K562 (cell line): ENCODE data around the gene INCENP. TPM values are rescaled to one million over a fixed set of nuclear protein-coding genes. Genes with fewer than 3 reads are reported as not detected.

Experiments
- ATF1 ChIP-seq, 2 experiments: fragments of 450-650 bp in 1 of 2; IDR thresholded peaks; 2 replicates each; pipeline ENCODE4 v1.6.1; 2016; ENCODE audit warnings: missing compliant biosample characterization in 1 of 2, missing genetic modification characterization in 1 of 2
- CEBPB ChIP-seq: fragments of 450-650 bp; IDR thresholded peaks from 2 replicates; pipeline ENCODE4 v1.6.1; 2016; ENCODE audit warnings: missing genetic modification characterization, missing compliant biosample characterization
- EHMT2 ChIP-seq: fragments of 450-650 bp; IDR thresholded peaks from 2 replicates; pipeline ENCODE4 v1.6.1; 2018; ENCODE audit warnings: antibody characterized with exemption
- KDM2B ChIP-seq: fragments of 250-450 bp; sonication (Bioruptor Pico); IDR thresholded peaks from 2 replicates; pipeline ENCODE4 v1.8.0; 2021; ENCODE audit warnings: mild to moderate bottlenecking, moderate library complexity
- NCOA2 ChIP-seq, 2 experiments: fragments of 450-650 bp; IDR thresholded peaks; 2 replicates each; pipeline ENCODE4 v1.6.1; 2018; ENCODE audit warnings: mild to moderate bottlenecking in 2 of 2, moderate library complexity in 1 of 2; ENCODE audit not compliant: partially characterized antibody in 2 of 2
- SMAD4 ChIP-seq: fragments of 250-450 bp; sonication (Bioruptor Pico); conservative IDR thresholded peaks from 2 replicates; pipeline ENCODE4 v1.8.0; 2021; ENCODE audit warnings: inconsistent platforms, mild to moderate bottlenecking, moderate library complexity
- SMARCC2 ChIP-seq: fragments of 450-650 bp; IDR thresholded peaks from 2 replicates; pipeline ENCODE4 v1.6.1; 2017; ENCODE audit warnings: antibody characterized with exemption, moderate library complexity, mild to moderate bottlenecking, low read depth
- ZBTB8A ChIP-seq: fragments of 450-650 bp; IDR thresholded peaks from 2 replicates; pipeline ENCODE4 v1.6.1; 2018; ENCODE audit warnings: mild to moderate bottlenecking, moderate library complexity; ENCODE audit not compliant: partially characterized antibody
- ZNF311 ChIP-seq: fragments of 250-450 bp; sonication (Bioruptor Pico); IDR thresholded peaks from 2 replicates; pipeline ENCODE4 v1.4.0; 2020; ENCODE audit warnings: mild to moderate bottlenecking, moderate library complexity
- polyA plus RNA-seq, 8 experiments: library from polyadenylated mRNA; depleted of rRNA in 4 of 8; stranded (reverse) in 5 of 8; unstranded in 3 of 8; fragments of >200 nt; fragmentation: Nextera tagmentation in 2 of 8; fragmentation: Illumina TruSeq in 1 of 8; extraction: Ambion mirVana in 2 of 8; extraction: Trizol in 1 of 8; gene quantifications; 2 replicates each; pipeline versions ENCODE4 v1.2.1 to v1.2.3, GENCODE V29; 2011 to 2014; ENCODE audit warnings: inconsistent platforms in 1 of 8, missing spikeins in 1 of 8
- total RNA-seq, 7 experiments: library from RNA; depleted of rRNA in 6 of 7; stranded (reverse); fragments of >200 nt in 6 of 7; fragmentation: Illumina TruSeq in 2 of 7; extraction: Trizol in 2 of 7; gene quantifications; 2 replicates each; pipeline versions ENCODE4 v1.2.1 to v1.2.3, GENCODE V29; 2011 to 2021; ENCODE audit warnings: low replicate concordance in 1 of 7
- TF ChIP-seq, protein P1 (sequence below): fragments of 450-650 bp; IDR thresholded peaks from 2 replicates; pipeline ENCODE4 v1.6.1; 2016; ENCODE audit warnings: mild to moderate bottlenecking, moderate library complexity
- TF ChIP-seq, protein P2 (sequence below): fragments of 450-650 bp; IDR thresholded peaks from 2 replicates; pipeline ENCODE4 v1.6.1; 2016
- TF ChIP-seq, protein P3 (sequence below), 2 experiments: fragments of 450-650 bp; IDR thresholded peaks; 2 replicates each; pipeline ENCODE4 v1.6.1; 2018; ENCODE audit warnings: mild to moderate bottlenecking in 2 of 2, low read depth in 1 of 2; ENCODE audit not compliant: partially characterized antibody in 2 of 2

The INCENP gene
- total and polyA plus RNA-seq, 9 of the 15 experiments (the other 6 are each of a cell fraction or from before 2014, with no cell fraction given), result 1.1 to 97.9 (median 28.2) TPM

DNA sequence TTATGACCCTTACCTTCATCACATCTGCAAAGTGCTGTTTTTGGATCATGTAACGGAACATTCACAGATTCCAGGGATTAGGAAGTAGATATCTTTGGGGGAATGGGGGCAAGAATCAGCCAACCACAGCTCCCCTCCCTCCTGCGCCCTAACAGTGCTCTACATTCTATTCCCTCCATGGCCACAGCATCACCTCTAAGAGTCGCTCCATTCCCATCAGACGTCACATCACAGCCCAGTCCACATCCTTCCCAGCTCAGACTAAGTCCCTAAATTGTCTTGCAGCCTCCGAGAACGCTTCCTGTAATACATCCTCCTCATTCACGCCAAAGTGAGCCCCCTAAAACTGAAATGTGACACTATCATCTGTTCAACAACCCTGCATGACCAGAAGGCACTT, 72.1 kb downstream of the INCENP start (continued):
- TF ChIP-seq NCOA2 (IDR thresholded peaks at IDR 0.05; ENCODE audit: partially characterized antibody in 2 of 2) (no peak), SMARCC2 (no peak), ATF1 (CRISPR knock-in tag; IDR thresholded peaks at IDR 0.05) (no peak), ATF1 (tag; IDR thresholded peaks at IDR 0.05) (peak; percentile 72), ZBTB8A (no peak), ZNF311 (CRISPR knock-in tag) (no peak), CEBPB (tag) (no peak), EHMT2 (peak; percentile 76), SMAD4 (CRISPR knock-in tag) (no peak), KDM2B (CRISPR knock-in tag) (no peak)
- TF ChIP-seq, protein P1, sequence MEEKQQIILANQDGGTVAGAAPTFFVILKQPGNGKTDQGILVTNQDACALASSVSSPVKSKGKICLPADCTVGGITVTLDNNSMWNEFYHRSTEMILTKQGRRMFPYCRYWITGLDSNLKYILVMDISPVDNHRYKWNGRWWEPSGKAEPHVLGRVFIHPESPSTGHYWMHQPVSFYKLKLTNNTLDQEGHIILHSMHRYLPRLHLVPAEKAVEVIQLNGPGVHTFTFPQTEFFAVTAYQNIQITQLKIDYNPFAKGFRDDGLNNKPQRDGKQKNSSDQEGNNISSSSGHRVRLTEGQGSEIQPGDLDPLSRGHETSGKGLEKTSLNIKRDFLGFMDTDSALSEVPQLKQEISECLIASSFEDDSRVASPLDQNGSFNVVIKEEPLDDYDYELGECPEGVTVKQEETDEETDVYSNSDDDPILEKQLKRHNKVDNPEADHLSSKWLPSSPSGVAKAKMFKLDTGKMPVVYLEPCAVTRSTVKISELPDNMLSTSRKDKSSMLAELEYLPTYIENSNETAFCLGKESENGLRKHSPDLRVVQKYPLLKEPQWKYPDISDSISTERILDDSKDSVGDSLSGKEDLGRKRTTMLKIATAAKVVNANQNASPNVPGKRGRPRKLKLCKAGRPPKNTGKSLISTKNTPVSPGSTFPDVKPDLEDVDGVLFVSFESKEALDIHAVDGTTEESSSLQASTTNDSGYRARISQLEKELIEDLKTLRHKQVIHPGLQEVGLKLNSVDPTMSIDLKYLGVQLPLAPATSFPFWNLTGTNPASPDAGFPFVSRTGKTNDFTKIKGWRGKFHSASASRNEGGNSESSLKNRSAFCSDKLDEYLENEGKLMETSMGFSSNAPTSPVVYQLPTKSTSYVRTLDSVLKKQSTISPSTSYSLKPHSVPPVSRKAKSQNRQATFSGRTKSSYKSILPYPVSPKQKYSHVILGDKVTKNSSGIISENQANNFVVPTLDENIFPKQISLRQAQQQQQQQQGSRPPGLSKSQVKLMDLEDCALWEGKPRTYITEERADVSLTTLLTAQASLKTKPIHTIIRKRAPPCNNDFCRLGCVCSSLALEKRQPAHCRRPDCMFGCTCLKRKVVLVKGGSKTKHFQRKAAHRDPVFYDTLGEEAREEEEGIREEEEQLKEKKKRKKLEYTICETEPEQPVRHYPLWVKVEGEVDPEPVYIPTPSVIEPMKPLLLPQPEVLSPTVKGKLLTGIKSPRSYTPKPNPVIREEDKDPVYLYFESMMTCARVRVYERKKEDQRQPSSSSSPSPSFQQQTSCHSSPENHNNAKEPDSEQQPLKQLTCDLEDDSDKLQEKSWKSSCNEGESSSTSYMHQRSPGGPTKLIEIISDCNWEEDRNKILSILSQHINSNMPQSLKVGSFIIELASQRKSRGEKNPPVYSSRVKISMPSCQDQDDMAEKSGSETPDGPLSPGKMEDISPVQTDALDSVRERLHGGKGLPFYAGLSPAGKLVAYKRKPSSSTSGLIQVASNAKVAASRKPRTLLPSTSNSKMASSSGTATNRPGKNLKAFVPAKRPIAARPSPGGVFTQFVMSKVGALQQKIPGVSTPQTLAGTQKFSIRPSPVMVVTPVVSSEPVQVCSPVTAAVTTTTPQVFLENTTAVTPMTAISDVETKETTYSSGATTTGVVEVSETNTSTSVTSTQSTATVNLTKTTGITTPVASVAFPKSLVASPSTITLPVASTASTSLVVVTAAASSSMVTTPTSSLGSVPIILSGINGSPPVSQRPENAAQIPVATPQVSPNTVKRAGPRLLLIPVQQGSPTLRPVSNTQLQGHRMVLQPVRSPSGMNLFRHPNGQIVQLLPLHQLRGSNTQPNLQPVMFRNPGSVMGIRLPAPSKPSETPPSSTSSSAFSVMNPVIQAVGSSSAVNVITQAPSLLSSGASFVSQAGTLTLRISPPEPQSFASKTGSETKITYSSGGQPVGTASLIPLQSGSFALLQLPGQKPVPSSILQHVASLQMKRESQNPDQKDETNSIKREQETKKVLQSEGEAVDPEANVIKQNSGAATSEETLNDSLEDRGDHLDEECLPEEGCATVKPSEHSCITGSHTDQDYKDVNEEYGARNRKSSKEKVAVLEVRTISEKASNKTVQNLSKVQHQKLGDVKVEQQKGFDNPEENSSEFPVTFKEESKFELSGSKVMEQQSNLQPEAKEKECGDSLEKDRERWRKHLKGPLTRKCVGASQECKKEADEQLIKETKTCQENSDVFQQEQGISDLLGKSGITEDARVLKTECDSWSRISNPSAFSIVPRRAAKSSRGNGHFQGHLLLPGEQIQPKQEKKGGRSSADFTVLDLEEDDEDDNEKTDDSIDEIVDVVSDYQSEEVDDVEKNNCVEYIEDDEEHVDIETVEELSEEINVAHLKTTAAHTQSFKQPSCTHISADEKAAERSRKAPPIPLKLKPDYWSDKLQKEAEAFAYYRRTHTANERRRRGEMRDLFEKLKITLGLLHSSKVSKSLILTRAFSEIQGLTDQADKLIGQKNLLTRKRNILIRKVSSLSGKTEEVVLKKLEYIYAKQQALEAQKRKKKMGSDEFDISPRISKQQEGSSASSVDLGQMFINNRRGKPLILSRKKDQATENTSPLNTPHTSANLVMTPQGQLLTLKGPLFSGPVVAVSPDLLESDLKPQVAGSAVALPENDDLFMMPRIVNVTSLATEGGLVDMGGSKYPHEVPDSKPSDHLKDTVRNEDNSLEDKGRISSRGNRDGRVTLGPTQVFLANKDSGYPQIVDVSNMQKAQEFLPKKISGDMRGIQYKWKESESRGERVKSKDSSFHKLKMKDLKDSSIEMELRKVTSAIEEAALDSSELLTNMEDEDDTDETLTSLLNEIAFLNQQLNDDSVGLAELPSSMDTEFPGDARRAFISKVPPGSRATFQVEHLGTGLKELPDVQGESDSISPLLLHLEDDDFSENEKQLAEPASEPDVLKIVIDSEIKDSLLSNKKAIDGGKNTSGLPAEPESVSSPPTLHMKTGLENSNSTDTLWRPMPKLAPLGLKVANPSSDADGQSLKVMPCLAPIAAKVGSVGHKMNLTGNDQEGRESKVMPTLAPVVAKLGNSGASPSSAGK, result no peak
- TF ChIP-seq, protein P2, sequence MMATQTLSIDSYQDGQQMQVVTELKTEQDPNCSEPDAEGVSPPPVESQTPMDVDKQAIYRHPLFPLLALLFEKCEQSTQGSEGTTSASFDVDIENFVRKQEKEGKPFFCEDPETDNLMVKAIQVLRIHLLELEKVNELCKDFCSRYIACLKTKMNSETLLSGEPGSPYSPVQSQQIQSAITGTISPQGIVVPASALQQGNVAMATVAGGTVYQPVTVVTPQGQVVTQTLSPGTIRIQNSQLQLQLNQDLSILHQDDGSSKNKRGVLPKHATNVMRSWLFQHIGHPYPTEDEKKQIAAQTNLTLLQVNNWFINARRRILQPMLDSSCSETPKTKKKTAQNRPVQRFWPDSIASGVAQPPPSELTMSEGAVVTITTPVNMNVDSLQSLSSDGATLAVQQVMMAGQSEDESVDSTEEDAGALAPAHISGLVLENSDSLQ, result peak; percentile 46
- TF ChIP-seq, protein P3, sequence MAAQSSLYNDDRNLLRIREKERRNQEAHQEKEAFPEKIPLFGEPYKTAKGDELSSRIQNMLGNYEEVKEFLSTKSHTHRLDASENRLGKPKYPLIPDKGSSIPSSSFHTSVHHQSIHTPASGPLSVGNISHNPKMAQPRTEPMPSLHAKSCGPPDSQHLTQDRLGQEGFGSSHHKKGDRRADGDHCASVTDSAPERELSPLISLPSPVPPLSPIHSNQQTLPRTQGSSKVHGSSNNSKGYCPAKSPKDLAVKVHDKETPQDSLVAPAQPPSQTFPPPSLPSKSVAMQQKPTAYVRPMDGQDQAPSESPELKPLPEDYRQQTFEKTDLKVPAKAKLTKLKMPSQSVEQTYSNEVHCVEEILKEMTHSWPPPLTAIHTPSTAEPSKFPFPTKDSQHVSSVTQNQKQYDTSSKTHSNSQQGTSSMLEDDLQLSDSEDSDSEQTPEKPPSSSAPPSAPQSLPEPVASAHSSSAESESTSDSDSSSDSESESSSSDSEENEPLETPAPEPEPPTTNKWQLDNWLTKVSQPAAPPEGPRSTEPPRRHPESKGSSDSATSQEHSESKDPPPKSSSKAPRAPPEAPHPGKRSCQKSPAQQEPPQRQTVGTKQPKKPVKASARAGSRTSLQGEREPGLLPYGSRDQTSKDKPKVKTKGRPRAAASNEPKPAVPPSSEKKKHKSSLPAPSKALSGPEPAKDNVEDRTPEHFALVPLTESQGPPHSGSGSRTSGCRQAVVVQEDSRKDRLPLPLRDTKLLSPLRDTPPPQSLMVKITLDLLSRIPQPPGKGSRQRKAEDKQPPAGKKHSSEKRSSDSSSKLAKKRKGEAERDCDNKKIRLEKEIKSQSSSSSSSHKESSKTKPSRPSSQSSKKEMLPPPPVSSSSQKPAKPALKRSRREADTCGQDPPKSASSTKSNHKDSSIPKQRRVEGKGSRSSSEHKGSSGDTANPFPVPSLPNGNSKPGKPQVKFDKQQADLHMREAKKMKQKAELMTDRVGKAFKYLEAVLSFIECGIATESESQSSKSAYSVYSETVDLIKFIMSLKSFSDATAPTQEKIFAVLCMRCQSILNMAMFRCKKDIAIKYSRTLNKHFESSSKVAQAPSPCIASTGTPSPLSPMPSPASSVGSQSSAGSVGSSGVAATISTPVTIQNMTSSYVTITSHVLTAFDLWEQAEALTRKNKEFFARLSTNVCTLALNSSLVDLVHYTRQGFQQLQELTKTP (IDR thresholded peaks at IDR 0.05; ENCODE audit: low read depth in 1 of 2, partially characterized antibody in 2 of 2), result no peak
